ENCODE data around the gene ADARB2. TPM values are rescaled to one million over a fixed set of nuclear protein-coding genes. Genes with fewer than 3 reads are reported as not detected.

Gene ADARB2
- total and polyA plus RNA-seq, 10 of the 15 experiments (the other 5 are each of a cell fraction or from before 2014, with no cell fraction given): 0.02 to 4.1 (median 0.76) TPM

- intact Hi-C loops (cut with micrococcal nuclease; ENCODE audit: unreplicated experiment): no loop called here
- in situ Hi-C loops (cut with MboI): no loop called here
- Histone ChIP-seq H3K4me3 (no peak overlapping the region), H3K9ac (ENCODE audit: control insufficient read depth, insufficient read depth, low read length) (no peak overlapping the region), H3K27me3 (replicated peaks in 1 of 2; ENCODE audit: control insufficient read depth in 2 of 2, insufficient read depth in 2 of 2, low read length in 1 of 2) (no peaks in the 10 kb centered on the region; a peak in 1 of 4 replicates), H3K79me2 (ENCODE audit: control insufficient read depth, insufficient read depth, low read length) (no peaks in the 10 kb centered on the region), H3K4me2 (ENCODE audit: control insufficient read depth, insufficient read depth) (no peak overlapping the region), H4K20me1 (ENCODE audit: control insufficient read depth, insufficient read depth) (no peaks in the 10 kb centered on the region), H2AFZ (ENCODE audit: control insufficient read depth, low read depth, low read length) (no peak overlapping the region), H3K27ac (ENCODE audit: control insufficient read depth, insufficient read depth) (no peak overlapping the region), H3K4me1 (ENCODE audit: control insufficient read depth, insufficient read depth, low read length) (no peaks in the 10 kb centered on the region), H3K9me3 (replicated peaks; ENCODE audit: control insufficient read depth, insufficient read depth, low read length) (no peaks in the 10 kb centered on the region), H3K36me3 (ENCODE audit: control insufficient read depth in 2 of 2, insufficient read depth in 2 of 2, low read length in 1 of 2) (no peaks in the 10 kb centered on the region)
- ChIA-PET CTCF (interaction anchor here (0.6 to 0.7 kb wide), 2 partner anchors 11 to 99 kb away, joined by 3 read pairs; no protein-coding TSS in a partner anchor), RAD21 (ENCODE audit: unreplicated experiment) (no interaction called here), SMC1A (ENCODE audit: uncharacterized antibody, unreplicated experiment) (no interaction called here), POLR2A (no interaction called here)
- ATAC-seq: no peak
- 64% methylated on average over 9 of the region's 9 CpGs for WGBS (ENCODE audit: insufficient coverage, insufficient replicate concordance, low lambda C conversion rate, missing lambda C conversion rate)
- FAIRE-seq: no peak
- TF ChIP-seq RAD51 (IDR thresholded peaks at IDR 0.05): no peak
- TF ChIP-seq RFX5 (IDR thresholded peaks at IDR 0.05; ENCODE audit: low read depth, low read length): no peak
- TF ChIP-seq ZNF217 (IDR thresholded peaks at IDR 0.05): no peak
- no peak for TF ChIP-seq REST (IDR thresholded peaks at IDR 0.05; ENCODE audit: low read depth, low read length)
- no peak for TF ChIP-seq MTA3 (IDR thresholded peaks at IDR 0.05; ENCODE audit: borderline replicate concordance, low read length)
- no peak for TF ChIP-seq STAT1 (conservative IDR thresholded peaks at IDR 0.05)
- TF ChIP-seq MXI1 (IDR thresholded peaks at IDR 0.05; ENCODE audit: low read depth, low read length): no peak
- no peak for TF ChIP-seq SRF (IDR thresholded peaks at IDR 0.05; ENCODE audit: low read depth in 2 of 2, low read length in 2 of 2)
- no peak for TF ChIP-seq CHD4 (IDR thresholded peaks at IDR 0.05)
- TF ChIP-seq YBX1 (IDR thresholded peaks at IDR 0.05): no peak
- TF ChIP-seq CBX3 (IDR thresholded peaks at IDR 0.05; ENCODE audit: borderline replicate concordance, low read depth): no peak
- TF ChIP-seq E2F8 (IDR thresholded peaks at IDR 0.05; ENCODE audit: low read depth, partially characterized antibody): no peak
- no peak for TF ChIP-seq RELA (IDR thresholded peaks at IDR 0.05; ENCODE audit: borderline replicate concordance, partially characterized antibody)
- no peak for TF ChIP-seq ESRRA (IDR thresholded peaks at IDR 0.05; ENCODE audit: low read length)
- DNase-seq (ENCODE audit: low read depth, low spot score): no peak
- no TSS peak for BruUV-seq (replicated peaks)
Measured at GRCh38 chr10:1154531-1155295, 582.6 kb downstream of the ADARB2 start.

All from GM12878 (cell line).